GM21529 (cell line): ENCODE measurements around the gene RPRD1B.

Source experiments
- ATAC-seq: cut with Tn5 transposase; IDR thresholded peaks from one replicate; pipeline ENCODE4 v1.9.1; 2021; ENCODE audit not compliant: unreplicated experiment

The RPRD1B gene

DNA sequence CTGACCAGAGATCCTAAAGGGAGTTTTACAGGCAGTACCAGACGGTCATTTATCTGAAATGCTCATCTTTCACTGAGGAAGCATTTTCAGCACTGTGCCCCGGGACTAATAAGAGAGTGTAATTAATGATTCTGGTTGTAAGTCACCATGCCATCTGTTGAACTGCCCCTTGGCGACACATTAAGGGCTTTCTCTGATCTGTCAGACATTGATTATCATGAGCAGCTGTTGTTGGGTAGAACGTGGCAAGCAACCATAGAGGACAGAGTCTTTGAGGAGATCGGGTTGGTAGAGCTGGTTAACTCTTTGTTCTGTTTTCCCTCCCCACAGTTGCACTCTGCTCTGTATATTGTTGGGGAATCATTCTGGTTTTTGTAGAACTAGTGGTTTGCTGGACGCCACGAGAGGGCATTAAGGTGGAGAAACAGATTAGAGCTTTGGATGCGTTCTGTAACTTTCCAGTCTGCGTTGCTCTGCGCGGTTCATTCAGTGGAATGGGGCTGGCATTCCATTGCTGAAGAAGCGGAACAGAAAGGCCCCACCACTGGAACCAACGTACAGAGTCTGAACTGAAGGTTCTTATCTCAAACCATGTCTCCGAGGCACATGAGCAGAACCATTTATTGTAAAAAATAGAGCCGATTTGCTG is 34.3 kb downstream of the RPRD1B start:
- ATAC-seq = no peak

- no peak for ATAC-seq
These were observed 39.4 kb downstream of the RPRD1B start for GRCh38 chr20:38072898-38073297.

GRCh38 chr20:38073307-38074071 is 39.9 kb downstream of the RPRD1B start:
- ATAC-seq = peak; percentile 46

DNA sequence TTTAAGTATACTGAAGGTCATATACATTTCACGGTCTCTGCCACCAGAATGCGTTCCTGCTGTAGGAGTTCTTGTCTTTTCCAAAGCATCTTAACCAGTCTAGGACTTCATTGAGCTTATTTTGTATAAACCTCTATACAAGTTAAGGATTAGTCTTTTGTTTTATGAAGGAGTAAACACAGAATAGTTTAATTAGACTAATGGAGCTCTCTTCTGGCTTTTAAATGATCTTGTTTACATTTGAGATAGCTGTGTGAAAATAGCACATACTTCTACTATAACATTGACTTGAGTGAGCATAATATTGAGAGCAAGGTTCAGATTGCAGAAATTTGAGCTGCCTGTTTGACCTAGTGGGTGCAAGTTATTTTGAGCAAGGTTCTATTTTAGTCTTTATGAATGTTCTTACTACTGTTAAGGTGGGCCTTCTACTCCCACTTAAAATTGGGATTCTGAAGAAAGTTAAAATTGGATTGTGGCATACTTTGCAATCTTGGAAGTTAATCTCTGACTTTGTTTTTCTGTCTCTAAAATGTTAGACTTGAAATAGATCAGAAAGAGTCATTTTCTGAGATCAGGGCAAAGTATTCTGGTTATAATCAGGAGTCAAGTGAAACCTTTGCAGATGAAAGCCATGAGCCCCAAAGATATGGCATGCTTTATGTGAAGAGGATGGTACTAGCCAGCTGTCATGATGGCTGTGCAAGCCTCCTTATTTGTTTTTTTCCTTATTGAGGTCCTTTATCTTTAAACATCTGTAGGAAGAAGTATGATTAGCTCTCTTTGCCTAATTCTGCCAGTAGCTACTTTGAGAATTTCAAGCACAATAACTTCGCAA is 41.8 kb downstream of the RPRD1B start:
- no peak for ATAC-seq

DNA sequence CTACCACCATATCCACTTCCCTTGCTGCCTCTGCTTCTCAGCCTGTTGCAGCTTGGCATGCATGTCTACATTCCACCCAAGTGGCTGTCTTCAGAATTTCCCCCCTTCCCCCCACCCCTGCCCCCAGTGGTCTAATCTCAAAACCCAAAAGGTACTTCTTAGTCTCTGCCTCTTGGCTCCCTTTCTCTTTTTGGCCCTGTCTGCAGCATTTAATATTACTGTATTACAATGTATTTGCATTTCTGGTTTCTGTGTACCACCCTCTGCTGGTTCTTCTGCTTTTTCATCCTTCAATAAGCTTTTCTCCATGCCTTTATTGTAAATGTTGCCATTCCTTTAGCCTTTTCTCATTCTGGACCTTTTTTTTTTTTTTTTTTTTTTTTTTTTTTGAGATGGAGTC is 43.0 kb downstream of the RPRD1B start:
- no peak for ATAC-seq

DNA sequence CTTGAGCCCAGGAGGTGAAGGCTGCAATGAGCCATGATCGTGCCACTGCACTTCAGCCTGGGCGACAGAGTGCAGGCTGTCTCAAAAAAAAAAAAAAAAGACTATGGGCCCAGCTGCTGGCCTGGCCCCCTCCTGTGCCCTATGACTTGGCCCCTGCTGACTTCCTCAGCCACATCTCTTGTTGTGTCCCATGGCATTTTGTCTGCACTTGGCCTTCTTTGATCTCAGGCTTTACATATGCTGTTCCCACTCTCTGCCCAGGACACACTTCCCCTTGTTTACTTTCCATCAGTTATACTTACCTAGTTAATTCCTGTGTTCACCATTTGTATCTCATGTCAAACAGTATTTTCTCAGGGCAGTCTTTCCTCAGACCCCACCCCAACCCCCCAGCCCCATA is 44.5 kb downstream of the RPRD1B start:
- ATAC-seq = no peak

DNA sequence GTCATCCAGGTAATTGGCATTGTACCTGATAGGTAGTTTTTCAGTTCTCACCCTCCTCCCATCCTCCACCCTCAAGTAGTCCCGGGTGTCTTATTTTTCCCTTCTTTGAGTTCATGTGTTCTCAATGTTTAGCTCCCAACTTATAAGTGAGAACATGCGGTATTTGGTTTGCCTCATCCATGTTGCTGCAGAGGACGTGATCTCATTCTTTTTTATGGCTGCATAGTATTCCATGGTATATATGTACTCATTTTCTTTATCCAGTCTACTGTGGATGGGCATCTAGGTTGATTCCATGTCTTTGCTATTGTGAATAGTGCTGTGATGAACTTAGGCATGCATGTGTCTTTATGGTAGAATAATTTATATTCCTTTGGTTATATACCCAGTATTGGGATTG is 45.8 kb downstream of the RPRD1B start:
- ATAC-seq = no peak

DNA sequence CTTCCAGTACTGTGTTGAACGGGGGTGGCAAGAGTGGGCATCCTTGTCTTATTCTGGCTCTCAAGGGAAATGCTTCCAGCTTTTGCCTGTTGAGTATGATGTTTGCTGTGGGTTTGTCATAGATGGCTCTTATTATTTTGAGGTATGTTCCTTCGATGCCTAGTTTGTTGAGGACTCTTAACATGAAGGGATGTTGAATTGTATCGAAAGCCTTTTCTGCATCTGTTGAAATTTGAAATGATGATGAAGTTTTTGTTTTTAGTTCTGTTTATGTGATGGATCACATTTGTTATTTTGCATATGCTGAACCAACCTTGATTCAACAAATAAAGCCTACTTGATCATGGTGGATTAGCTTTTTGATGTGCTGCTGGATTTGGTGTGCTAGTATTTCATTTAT is 48.0 kb downstream of the RPRD1B start:
- ATAC-seq = no peak

GRCh38 chr20:38082894-38083293 is 49.3 kb downstream of the RPRD1B start:
- ATAC-seq = no peak

- ATAC-seq = no peak
These were observed 49.9 kb downstream of the RPRD1B start for GRCh38 chr20:38083338-38084048.

GRCh38 chr20:38084425-38084951 is 50.9 kb downstream of the RPRD1B start:
- no peak for ATAC-seq

DNA sequence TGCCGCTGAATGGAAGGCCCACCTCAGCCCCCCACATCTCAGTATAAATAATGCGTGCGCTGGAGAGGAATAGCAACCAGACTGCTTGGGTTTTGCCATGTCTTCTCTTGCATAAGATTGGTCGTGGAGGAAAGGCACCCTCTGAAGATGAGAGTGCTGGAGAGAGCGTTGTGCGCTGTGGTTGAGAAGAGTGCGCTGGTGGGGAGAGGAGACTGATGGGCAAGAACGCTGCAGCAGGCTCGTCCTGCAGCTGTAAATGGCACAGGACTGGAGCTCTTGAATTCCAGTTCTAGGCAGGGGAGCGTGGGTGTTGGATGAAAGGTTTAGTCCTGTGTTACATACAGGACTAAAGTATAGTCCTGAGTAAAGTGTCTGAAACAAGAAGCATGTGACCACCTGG is 51.5 kb downstream of the RPRD1B start:
- ATAC-seq = no peak

GRCh38 chr20:38089500-38089899 is 56.0 kb downstream of the RPRD1B start:
- no peak for ATAC-seq

DNA sequence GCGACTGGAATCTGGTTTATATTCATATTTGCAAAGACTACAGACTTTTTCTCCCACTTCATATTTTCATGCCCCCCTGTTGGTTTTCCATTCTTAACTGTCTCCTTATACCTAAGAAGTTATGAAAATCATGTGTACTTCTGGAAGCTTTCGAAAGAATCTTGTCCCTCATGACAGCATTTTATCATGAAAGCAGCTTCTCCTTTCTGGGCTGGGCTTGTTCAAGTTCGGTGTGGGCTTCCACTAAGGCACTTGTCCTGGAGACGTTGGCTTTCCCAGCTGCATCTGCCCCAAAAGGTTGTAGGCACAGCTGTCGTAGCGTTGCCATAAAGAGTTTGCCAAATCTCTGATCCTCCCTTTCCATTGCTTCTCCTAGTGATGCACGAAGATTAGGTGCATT is 56.5 kb downstream of the RPRD1B start:
- no peak for ATAC-seq

DNA sequence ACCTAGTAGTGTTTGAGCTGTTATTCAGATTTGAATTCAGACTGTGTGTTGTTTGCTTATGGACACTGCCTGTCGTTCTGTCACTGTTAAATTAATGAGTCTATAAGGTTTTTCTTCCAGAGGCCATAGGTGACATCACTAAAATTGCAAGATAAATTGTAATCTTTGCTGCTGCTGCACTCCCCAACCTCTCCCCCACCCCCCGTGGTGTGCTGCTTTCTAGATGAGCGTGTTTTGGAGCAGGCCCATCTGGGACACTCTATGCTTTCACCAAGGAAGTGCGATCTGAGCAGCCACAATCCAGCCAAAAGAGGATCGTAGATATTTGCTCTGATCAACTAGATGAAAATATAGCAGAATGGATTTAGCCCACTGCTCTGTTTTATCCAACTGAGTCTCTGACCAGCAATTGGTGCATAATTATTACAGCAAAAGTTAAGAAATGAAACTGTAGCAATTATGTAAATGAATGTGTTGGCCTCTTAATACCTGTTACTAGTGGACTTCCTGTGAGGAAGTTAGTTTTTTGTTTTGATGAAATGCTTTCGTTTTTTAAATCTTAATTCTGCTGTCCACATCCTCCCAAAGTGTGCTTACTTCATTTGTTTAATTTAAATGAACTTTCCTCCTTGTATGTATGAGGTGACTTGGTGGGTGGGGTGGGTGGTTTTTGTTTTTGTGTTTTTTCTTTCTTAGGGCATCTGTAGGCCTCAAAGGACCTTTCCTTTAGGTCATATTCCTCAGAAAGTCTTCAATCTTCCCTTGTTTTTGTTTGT is 58.1 kb downstream of the RPRD1B start:
- peak; percentile 32 for ATAC-seq

- ATAC-seq = no peak
These were observed 58.8 kb downstream of the RPRD1B start for GRCh38 chr20:38092260-38092857.

DNA sequence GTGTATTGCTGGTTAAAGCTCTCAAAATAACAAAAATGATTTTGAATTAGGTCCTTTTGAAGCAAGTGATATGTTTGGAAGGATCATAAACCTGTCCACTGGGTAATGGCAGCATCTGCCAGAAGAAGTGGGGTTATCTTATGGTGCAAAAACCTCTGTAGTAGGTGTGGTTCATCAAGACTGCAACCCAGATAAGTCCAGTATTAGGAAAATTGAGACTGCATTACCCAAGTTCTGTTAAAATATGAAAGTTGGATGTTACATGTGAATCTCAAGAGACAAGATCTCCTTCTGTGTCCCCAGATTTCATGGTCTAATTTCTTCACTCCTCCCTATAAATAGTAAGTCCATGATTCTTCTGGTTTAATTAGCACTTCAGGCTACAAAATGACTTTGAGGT is 59.4 kb downstream of the RPRD1B start:
- ATAC-seq = no peak

- ATAC-seq = no peak
These were observed 60.1 kb downstream of the RPRD1B start for GRCh38 chr20:38093641-38094077.

DNA sequence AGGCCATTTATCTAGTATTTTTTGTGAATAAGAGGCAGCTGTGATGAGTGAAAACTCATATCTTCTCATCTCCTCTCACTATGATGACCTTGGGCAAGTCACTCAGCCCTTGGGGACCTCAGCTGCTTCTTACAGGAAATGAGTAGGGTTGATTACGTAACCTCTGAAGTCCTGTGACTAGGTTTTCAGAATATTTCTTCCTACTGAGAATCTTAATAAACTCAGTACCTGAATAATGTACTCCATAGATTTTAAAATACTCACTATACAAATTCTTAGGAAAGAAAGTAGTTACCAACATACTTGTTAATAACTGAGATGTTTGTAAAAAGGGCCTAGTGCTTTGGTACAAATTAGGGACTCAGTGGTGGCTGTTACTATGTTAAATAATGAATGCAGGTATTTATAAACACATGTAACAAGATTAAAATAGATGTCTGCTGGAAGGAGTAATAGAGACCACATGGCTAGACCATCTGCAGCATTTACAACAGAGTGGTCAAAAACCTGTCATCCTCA is 60.9 kb downstream of the RPRD1B start:
- peak; percentile 54 for ATAC-seq
